ENCODE data around the gene PDK2.

PDK2 gene

DNA sequence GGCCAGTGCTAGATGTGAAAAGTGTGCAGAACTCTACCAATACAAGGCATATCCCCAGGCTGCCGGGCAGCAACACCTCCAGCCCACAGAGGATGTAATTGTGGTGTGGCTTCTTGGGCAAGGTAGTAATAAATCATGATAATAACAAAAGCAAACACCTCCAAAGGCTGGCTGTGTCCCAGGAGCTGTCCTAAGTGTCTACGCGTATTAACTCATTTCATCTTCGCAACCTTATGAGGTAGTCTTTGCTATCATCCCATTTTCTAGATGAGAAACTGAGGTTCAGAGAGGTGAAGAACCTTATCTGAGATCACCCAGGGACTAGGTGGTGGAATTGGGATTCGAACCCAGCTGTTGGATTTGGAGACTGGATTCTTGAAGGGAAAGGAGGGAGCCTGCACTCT, 5.3 kb downstream of the PDK2 start:
- DNase-seq, result no peak

DNA sequence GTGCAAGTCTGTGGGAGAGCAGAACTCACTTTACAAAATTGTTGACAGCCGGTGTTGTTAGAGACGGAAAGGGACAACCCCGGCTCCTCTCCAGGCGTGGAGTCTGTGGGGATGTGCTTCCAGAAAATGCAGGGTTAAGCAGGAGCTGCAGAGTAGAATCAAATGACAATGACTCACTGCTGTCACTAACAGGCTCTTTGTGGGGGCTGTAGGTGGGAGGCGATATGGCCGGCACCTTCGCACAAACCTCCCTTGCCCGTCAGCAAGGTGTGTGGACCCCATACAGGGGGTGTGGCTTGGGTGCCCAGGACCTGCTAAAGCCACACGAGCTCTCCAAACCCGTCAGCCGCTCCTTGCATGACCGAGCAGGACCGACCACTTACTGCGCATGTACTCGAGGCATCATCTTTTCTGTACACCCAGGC, 5.8 kb downstream of the PDK2 start:
- peak in 2 of 51 donors; percentile 69 to 74 for DNase-seq

DNA sequence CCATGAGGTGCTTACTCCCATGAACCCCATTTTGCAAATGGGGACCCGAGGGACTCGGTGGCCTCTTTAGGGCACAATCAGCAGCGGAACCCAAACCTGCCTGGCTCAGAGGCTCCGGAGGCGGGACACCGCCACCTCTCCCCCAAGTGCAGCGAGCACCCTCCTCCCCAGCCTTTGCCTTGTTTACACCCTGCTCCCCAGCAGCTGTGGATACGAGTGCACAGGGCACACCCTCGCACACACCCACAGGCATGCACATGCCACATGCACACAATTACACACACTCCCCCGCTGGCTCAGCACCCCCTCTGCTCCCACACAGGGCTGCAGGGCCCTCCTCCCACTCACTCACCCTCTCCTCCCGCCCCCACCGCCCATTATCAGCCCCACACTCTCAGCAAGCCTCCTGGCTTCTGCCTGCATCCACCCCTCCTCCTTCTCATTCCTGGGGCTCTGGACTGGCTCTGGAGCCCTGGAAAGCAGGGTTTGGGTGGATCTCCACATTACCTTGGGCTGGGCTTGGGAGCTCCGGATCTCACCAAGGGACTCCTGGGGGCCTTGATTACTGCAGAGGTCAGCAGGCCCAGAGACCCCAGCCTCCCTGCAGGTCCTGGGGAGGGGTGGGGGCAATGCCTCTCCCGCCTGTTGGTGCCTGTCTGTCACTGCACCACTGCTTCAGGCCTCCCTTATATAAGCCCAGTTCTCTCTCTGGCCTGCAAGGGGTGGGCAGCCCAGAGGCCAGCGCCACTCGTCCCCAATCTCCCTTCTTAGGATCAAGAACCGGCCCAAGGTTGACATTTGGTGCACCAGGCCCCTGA, 6.4 kb downstream of the PDK2 start:
- DNase-seq, result peak in 4 of 51 donors; percentile 13 to 69 (median 39)

DNA sequence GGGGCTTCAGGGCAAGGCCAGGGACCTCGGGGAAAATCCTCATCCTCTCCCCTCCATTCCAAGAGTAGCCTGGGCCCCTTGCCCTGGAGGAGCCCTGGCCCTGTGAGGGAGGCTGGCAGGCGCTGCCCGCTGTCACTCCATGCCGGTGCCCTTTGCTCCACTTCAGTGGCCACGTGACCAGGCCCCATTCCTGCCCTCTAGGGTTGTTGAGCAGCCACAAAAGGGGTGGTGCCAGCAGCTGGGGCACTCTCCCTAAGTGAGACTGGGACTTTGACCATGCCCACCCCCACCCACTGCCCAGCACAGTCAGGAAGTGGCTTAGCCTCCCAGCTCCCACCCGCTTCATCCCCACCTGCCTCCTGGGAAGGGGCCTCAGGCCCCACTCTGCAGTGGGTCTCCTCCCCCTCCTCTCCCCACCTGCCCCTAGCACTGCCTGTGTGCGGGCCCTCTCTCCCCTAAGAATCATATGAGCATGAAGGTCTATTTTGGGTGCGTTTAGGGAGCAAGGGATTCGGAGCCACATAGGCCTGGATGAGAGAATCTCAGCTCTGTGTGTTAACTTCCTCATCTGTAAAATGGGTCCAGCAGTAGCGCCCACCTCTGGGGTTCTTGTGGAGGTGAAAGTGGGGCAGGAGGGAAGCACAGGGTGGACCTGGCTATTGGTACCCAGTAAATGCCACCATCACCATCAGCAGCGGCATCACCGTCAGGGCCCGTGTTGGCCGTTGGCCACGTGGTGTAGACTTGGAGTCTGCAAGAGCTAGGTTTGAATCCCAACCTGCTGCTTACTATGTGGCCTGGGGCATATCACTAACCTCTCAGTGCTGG, 7.2 kb downstream of the PDK2 start:
- peak in 36 of 51 donors; percentile 9 to 84 (median 48) for DNase-seq

DNA sequence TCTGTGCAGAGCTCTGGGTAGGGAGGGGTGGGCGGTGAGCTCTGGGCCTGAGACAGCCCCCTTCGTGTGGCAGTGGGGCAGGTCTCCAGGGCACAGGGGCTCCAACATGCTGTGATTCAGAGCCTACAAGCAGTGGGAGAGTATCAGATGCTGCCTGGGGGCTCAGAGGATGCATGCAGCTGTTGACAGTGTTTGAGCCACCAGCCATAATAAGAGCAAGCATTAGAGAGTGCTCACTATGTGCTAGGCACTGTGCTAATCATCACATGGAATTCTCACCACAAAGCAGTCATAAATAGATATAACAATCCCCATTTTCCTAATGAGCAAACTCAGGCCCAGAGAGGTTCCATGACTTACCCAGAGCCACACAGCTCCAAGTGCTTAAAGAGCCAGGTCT, 8.1 kb downstream of the PDK2 start:
- no peak for DNase-seq

DNA sequence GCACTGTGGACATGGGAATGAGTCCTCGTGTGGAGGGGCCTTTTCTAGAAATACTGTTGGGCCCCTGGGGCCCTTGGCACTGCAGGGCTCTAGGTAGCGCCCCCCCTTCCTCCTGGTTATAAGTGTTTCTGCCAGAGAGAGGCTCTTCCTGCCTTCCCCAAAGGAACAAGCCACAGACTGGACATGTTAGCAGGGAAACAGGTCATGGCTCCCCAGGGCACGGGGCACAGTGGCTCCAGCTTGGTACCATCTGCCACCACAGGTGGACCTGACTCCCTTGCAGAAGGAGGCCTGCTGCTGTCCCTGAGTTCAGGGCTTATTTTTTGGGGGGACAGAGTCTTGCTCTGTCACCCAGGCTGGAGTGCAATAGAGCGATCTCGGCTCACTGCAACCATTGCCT, 8.8 kb downstream of the PDK2 start:
- DNase-seq, result no peak

DNA sequence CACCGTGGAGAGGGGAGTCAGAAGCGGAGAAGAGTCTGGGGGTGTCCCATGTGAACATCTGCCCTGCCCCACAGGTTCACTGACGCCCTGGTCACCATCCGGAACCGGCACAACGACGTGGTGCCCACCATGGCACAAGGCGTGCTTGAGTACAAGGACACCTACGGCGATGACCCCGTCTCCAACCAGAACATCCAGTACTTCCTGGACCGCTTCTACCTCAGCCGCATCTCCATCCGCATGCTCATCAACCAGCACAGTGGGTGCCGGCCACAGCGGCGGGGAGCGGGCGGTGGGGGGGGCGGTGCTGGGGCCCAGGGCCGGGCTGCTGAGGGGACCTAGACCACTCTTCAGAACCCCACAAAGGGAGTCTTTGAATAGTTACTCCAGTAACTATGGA, 10.7 kb downstream of the PDK2 start:
- DNase-seq, result no peak

DNA sequence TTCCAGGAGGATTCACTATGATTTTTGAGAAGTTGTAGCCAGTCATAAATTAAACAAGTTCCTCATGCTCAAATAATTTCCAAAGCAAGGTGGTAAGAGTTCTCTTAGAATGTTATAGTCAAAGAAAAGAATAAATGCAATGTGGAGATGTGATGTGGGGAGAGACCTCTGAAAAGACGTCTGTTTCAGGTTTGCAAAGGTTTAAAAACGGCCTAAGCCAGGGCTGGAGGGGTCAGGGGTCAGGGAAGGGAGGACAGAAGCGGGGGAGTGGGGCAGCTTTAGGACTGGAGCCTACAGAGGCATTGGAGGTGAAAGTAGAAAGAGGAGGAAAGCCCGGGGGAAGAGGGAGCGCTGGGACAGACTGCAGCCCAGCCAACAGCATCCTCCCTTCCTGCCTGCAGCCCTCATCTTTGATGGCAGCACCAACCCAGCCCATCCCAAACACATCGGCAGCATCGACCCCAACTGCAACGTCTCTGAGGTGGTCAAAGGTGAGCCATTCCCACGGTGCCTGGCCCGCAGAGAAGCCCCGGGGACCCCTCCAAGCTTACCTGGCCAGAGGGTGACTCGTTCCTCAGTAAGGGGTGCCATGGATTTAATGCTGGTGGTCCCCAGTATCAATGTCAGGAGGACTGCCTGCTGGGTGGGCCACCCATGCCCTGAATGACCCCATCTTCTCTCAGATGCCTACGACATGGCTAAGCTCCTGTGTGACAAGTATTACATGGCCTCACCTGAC, 11.4 kb downstream of the PDK2 start:
- no peak for DNase-seq

DNA sequence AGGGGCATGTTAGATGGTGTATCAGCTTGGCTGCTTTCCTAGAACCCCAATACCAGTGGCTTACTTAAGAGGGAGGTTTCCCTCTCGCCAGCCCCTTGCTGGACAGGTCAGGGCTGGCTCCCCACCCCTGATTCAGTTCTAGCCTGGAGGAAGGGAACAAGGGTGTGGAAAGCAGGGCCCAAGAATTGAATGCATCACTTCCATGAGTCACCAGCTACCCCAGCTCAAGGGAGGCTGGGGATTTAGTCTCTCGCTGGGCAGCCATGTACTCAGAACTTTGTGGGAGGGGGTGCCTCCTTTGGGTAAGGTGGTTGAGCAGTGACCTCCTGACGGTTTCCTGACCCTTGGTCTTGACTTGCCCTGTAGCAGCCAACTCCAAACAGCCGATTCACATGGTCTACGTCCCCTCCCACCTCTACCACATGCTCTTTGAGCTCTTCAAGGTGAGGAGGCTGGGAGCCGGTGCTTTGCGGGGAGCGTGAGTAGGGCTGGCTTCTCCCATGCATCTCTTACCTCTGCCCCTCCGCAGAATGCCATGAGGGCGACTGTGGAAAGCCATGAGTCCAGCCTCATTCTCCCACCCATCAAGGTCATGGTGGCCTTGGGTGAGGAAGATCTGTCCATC, 12.8 kb downstream of the PDK2 start:
- DNase-seq, result peak in 1 of 51 donors; percentile 37

DNA sequence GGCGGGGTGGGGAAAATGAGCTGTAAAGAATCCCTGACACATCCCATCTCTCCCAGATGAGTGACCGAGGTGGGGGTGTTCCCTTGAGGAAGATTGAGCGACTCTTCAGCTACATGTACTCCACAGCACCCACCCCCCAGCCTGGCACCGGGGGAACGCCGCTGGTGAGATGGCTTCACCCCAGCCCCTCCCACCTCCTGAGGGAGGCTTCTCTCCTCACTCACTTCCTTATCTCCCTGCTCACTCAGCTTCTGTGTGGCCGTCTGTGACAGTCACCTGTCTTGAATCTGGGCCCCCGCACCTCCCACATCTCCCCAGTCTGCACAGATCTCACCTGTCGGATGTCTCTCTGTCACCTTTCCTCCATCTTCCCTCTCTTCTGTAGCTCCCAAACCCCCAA, 13.4 kb downstream of the PDK2 start:
- peak in 1 of 51 donors; percentile 47 for DNase-seq

DNA sequence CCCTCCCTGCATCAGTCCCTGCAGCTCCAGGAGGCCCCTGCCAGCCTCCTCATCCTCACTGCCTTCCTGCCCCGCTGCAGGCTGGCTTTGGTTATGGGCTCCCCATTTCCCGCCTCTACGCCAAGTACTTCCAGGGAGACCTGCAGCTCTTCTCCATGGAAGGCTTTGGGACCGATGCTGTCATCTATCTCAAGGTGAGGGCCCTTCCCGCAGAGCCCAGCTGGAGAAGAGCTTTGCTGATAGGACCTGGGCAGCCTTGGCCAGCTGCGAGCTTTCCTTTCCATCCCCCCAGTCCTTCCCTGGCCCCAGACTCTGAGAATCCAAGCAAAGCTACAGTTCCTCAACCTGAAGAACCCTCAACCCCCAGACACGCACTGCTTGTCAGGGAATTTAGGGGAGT, 14.1 kb downstream of the PDK2 start:
- DNase-seq, result no peak

DNA sequence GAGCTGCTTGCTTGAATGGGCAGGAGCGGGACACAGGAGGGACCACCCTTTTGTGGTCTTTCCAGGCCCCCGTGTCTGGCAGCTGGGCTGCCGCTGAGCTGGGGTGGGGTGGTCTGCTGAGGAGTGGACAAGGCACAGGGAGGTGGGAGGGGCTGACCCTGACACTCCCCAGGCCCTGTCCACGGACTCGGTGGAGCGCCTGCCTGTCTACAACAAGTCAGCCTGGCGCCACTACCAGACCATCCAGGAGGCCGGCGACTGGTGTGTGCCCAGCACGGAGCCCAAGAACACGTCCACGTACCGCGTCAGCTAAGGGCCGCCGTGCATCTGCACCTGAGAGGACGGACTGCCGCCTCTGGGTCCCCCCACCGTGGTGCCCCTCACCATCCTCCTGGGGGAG, 14.6 kb downstream of the PDK2 start:
- no peak for DNase-seq

DNA sequence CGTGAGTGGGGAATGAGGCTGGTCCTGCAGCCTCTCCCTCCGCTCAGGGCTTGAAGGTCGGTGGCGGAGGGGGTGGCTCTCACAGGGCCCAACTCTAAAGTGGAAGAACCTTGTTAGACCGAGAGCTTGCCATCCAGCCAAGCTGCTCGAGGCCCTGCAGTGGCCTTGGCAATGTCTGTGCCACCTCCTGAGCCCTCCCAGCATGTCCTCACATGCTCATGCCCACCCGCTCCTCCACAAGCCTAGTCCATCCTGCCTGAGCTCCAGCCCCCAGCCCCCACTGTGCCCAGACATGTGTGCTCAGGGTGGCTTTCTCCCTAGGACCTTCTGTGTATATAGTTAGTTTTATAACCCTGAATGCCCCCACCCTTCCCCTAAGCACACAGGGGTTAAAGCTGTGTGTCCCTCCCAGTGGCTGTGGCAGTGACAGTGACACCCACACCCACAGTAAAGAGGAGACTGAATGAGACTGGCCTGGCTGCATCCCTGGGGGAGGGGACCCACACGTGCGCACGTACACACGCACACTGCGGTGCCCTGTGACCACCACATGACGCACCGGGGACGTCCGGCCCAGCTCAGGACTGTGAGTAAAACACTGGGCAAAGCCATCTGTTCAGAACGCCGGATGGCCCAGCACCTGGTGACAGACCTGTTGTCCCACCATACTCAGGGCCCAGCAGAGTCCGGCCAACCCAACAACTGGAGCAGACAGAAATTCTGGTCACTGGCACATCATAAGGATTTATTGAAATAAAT, 15.6 kb downstream of the PDK2 start:
- DNase-seq, result no peak

DNA sequence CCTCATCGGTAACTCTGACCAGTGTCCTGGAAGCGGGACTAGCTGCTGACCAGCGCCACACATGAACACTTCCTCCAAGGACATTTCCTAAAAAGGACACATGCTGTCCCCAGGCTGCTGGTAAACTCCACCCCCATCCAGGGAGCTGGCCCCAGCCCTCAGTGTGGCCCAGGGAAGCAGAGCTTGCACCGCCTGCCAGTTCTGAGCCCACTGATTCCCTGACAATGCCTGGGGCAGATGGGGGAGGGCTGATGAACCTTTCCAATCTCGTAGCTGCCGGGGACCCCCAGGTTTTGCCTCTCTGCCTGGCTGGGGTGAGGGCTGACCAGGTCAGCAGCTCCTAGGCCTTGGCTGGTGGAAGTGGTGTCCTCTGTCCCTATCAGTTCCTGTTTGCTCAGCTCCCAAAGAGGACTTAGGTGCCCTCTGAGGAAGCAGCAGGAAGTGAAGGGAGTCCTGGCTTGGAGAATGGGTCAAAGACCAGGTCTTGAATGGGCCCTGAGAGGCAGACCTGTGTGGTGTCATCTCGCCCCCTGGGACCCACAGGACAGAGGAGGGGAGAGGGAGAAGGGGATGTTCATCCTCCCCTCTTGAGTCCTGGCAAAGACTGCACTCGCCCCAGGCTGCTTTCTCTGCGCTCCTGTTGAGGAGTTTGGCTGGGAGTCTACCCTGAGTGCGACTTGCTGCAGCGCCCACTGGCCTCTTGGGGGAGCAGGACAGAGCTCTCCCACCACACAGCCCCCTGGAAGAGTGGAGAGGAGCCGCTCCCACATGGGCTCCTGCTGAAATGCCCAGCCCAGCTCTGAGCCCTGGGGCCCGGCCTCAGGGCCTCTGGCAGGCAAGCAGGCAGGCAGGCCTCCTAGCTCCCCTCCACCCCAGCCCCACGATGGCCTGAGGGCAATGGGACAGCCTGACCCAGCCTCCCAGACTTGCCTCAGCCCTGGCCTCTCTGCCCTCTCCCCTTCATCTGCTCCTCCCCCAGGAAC, 16.8 kb downstream of the PDK2 start:
- DNase-seq, result peak in 28 of 51 donors; percentile 14 to 65 (median 34)

DNA sequence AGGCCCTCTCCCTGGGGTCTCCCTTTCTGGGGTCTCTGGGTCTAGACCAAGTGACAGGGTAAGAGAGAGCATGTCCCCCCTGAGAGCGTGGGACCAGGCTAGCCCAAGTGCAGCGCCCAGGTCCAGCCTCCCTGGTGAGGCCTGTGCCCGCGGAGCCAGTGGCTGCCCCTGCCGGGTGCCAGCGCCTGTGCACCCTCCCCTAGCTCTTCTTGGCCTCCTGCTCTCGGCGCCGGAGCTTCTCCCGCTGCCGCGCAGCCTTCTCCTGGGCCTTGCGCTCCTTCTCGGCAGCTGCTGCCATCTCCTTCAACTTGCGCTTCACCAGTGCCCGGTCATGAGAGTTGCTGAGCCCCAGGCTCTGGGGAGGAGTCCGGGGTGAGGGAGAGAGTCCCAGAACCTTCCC, 17.5 kb downstream of the PDK2 start:
- peak in 5 of 51 donors; percentile 22 to 34 (median 25) for DNase-seq

DNA sequence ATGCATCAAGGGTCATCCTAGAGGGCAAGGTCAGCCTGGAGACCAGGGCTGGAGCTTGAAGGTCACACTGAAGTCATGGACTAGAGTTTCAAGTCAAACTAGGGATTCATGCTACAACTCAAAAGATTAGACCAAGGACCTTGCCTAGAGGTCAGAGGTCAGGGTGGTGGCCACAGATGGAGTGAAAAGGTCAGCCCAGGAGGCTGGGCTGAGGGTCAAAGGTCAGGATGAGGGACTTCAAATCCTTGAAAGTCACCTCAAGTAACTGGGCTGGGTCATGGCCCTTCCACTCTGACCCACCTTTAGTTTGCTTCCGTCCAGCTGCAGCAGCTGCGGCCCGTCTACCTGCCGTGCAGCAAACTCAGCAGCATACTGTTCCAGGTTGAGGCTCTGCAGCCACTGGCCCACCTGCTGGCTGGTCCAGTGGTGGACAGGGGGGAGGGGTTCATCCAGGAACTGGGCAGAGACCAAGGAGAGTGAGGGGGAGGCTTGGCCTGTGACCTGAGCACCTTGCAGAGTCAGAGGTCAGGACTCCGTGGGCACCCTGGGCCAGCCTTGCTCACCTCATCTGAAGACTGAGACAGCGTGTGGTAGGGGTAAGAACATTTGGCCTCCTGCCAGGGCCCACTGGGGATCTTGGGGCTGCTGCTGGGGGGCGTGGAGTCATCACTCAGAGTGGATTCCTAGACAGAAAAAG, 18.6 kb downstream of the PDK2 start:
- no peak for DNase-seq

DNA sequence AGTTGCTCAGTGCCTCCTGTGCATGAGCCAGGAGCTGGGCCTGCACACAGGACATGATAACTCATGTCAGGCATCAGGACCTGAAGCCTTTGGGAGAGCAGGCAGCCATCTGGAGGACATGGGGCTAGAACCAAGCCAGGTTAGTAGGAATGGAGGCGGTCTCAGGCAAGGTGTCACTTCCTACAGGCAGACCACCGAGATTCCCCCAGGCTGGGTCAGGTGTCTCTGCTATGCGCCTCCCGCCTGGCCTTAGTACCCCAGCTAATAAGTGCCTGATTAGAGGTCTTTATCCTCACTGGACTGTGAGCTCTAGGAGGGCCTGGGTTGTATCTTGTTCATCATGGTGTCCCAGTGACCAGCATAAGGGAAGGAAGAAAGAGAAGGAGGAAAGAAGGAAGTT, 19.2 kb downstream of the PDK2 start:
- DNase-seq, result no peak

DNA sequence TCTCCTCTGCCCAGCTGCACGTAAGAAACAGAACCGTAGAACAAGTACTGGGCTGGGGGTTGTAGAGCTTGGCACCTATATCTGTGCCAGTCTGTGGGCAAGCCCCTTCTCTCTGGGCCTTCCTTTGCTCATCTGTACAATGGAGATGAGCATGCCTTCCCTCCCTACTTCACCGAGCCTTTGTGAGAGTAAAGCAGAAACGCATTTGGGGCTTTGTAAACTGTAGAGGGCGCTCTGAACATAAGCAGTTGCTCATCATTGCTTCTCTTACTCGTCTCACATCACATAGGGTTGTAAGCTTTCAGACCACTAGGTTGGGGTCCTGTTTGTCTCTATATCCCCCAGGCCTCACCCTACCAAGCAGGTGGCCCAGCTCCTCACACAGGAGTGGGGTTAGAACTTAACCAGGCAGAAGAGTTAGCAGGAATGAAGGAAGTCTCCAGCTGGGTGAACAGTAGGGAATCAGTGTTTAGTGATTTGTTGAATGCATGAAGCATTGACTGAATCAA, 19.8 kb downstream of the PDK2 start:
- DNase-seq, result peak in 11 of 51 donors; percentile 11 to 44 (median 18)

DNA sequence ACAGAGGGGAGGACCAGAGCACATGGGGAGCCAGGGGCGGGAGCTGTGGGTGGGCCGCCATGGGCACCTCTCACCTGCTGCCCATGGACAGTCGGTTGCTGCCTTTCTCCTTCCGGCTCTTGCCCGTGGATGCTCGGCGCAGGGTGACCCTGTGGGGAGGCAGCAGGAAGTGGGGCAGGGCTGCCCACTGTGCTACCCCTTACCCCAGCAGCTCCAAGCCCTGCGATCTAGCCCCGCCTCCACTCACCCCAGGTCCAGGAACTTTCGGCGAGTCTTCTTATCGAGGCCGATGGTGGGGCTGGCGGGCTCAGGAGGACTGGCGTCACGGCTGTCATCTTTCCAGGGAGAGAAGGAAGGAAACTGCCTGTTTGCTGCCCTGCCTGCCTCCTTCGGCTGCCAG, 20.6 kb downstream of the PDK2 start:
- no peak for DNase-seq

Data from hypothalamus (tissue), 51 donors.